Measurements from ENCODE around the gene PON1. TPM values are rescaled to one million over a fixed set of nuclear protein-coding genes. Genes with fewer than 3 reads are reported as not detected.

The PON1 gene
- total RNA-seq, 1 experiment from 2014 or later: not detected

DNA sequence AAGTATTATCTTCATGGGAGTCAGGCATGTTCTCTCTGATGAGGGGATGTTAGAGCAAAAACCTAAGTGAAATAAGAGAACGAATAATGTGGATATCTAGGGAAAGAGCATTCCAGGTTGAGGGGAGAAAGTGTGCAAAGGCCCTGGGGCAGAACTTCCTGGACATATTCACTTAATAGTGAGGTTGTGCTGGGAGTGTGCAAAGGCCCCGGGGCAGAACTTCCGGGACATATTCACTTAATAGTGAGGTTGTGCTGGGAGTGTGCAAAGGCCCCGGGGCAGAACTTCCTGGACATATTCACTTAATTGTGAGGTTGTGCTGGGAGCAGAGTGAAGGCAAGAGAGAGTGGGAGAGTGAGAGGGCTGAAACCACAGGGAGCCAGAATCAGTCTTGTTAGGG is 11.8 kb downstream of the PON1 start:
- H3K4me2 ChIP-seq (ENCODE audit: low read depth, low read length, poor library complexity, severe bottlenecking): no peak overlapping the region
- no peak overlapping the region for H3K27ac ChIP-seq (ENCODE audit: low read length)
- no peaks in the 10 kb centered on the region for H4K20me1 ChIP-seq (ENCODE audit: insufficient read depth, low read depth, low read length)
- no peak for DNase-seq
- no peak overlapping the region for H2AFZ ChIP-seq (ENCODE audit: low read length)
- H3K9me3 ChIP-seq (ENCODE audit: low read length): no peaks in the 10 kb centered on the region
- H3K27me3 ChIP-seq (ENCODE audit: low read length): no peaks in the 10 kb centered on the region
- no peaks in the 10 kb centered on the region for H3K9me2 ChIP-seq (replicated peaks; ENCODE audit: insufficient read depth, low read length)
- H3K9ac ChIP-seq (ENCODE audit: low read length): no peak overlapping the region
- no peak overlapping the region for H3K4me3 ChIP-seq (ENCODE audit: low read length)
- H3K79me2 ChIP-seq (ENCODE audit: low read length): no peaks in the 10 kb centered on the region
- H3K36me3 ChIP-seq (ENCODE audit: insufficient read depth, low read length): no peaks in the 10 kb centered on the region
- no peaks in the 10 kb centered on the region for H3K4me1 ChIP-seq (ENCODE audit: low read length)

DNA sequence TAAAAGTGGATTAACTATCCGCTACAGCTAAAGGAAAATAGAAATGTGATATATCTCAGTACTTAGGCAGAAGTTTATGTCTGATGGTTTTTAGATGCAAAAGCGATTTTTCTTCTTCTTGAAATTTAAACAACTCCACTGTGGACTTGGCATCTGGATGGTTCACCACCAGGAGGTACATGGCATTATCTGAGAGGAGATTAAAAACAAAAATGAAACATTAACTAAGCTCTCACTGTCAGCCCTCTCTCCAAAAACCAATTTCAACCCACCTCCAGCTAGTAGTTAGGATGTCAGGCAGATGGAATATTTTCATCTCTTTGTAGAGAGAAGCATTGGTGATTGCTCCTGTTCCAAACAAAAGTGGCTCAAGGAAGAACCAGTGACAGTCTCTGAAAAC is 12.9 kb downstream of the PON1 start:
- Histone ChIP-seq H3K36me3 (ENCODE audit: insufficient read depth, low read length) (no peaks in the 10 kb centered on the region), H3K9me2 (replicated peaks; ENCODE audit: insufficient read depth, low read length) (no peaks in the 10 kb centered on the region), H3K4me1 (ENCODE audit: low read length) (no peaks in the 10 kb centered on the region), H3K9me3 (ENCODE audit: low read length) (no peaks in the 10 kb centered on the region), H3K27me3 (ENCODE audit: low read length) (no peaks in the 10 kb centered on the region), H3K4me2 (ENCODE audit: low read depth, low read length, poor library complexity, severe bottlenecking) (no peak overlapping the region), H2AFZ (ENCODE audit: low read length) (no peak overlapping the region), H3K4me3 (ENCODE audit: low read length) (no peak overlapping the region), H4K20me1 (ENCODE audit: insufficient read depth, low read depth, low read length) (no peaks in the 10 kb centered on the region), H3K9ac (ENCODE audit: low read length) (no peak overlapping the region), H3K27ac (ENCODE audit: low read length) (no peak overlapping the region), H3K79me2 (ENCODE audit: low read length) (no peaks in the 10 kb centered on the region)
- no peak for DNase-seq

DNA sequence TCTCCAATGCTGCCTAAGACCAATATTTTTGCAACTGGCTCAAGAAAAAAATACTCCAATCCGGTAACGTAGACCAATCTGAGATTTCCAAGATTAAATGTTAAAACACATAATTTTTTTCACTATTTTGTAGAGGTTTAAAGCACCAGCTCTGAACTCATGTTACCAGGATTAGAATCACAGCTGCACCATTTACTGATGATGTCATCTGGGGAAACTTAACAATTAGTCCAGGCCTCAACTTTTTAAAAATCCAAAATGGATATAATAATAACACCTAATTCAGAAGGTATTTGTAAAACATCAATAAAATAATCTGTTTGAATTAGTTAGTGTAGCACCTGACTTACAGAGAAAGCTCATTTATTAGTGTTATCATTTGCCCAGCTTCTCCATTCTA is 14.4 kb downstream of the PON1 start:
- Histone ChIP-seq H3K27me3 (ENCODE audit: low read length) (no peaks in the 10 kb centered on the region), H3K4me3 (ENCODE audit: low read length) (no peak overlapping the region), H3K36me3 (ENCODE audit: insufficient read depth, low read length) (no peaks in the 10 kb centered on the region), H3K9me2 (replicated peaks; ENCODE audit: insufficient read depth, low read length) (no peaks in the 10 kb centered on the region), H3K27ac (ENCODE audit: low read length) (no peak overlapping the region), H3K4me2 (ENCODE audit: low read depth, low read length, poor library complexity, severe bottlenecking) (no peak overlapping the region), H3K79me2 (ENCODE audit: low read length) (no peaks in the 10 kb centered on the region), H3K4me1 (ENCODE audit: low read length) (no peaks in the 10 kb centered on the region), H3K9ac (ENCODE audit: low read length) (no peak overlapping the region), H3K9me3 (ENCODE audit: low read length) (no peaks in the 10 kb centered on the region), H4K20me1 (ENCODE audit: insufficient read depth, low read depth, low read length) (no peaks in the 10 kb centered on the region), H2AFZ (ENCODE audit: low read length) (no peak overlapping the region)
- DNase-seq: no peak

DNA sequence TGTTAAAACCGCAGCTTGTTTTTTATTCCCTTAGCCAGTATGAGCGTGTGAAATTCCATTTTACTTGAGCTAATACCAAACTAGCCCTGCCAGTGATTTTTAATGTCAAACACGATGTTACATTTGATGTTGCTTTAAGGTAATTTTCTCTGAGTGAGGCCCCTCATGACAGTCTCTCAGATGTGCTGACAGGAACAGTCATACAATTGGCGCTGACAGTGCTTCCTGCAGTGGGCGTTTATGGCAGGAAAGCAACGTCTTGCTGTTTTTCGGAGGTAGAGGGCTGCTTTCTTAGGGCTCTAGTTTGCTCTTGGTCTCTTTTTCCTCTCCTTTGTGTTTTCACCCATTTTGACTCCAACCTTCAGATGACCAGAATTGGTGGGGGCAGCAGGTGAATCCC is 19.3 kb downstream of the PON1 start:
- no peaks in the 10 kb centered on the region for H3K9me2 ChIP-seq (replicated peaks; ENCODE audit: insufficient read depth, low read length)
- no peak for DNase-seq
- no peak overlapping the region for H3K9ac ChIP-seq (ENCODE audit: low read length)
- H3K36me3 ChIP-seq (ENCODE audit: insufficient read depth, low read length): no peaks in the 10 kb centered on the region
- no peak overlapping the region for H3K4me3 ChIP-seq (ENCODE audit: low read length)
- no peaks in the 10 kb centered on the region for H4K20me1 ChIP-seq (ENCODE audit: insufficient read depth, low read depth, low read length)
- no peaks in the 10 kb centered on the region for H3K4me1 ChIP-seq (ENCODE audit: low read length)
- H3K27ac ChIP-seq (ENCODE audit: low read length): no peak overlapping the region
- no peaks in the 10 kb centered on the region for H3K79me2 ChIP-seq (ENCODE audit: low read length)
- no peaks in the 10 kb centered on the region for H3K27me3 ChIP-seq (ENCODE audit: low read length)
- no peaks in the 10 kb centered on the region for H3K9me3 ChIP-seq (ENCODE audit: low read length)
- no peak overlapping the region for H3K4me2 ChIP-seq (ENCODE audit: low read depth, low read length, poor library complexity, severe bottlenecking)
- no peak overlapping the region for H2AFZ ChIP-seq (ENCODE audit: low read length)

DNA sequence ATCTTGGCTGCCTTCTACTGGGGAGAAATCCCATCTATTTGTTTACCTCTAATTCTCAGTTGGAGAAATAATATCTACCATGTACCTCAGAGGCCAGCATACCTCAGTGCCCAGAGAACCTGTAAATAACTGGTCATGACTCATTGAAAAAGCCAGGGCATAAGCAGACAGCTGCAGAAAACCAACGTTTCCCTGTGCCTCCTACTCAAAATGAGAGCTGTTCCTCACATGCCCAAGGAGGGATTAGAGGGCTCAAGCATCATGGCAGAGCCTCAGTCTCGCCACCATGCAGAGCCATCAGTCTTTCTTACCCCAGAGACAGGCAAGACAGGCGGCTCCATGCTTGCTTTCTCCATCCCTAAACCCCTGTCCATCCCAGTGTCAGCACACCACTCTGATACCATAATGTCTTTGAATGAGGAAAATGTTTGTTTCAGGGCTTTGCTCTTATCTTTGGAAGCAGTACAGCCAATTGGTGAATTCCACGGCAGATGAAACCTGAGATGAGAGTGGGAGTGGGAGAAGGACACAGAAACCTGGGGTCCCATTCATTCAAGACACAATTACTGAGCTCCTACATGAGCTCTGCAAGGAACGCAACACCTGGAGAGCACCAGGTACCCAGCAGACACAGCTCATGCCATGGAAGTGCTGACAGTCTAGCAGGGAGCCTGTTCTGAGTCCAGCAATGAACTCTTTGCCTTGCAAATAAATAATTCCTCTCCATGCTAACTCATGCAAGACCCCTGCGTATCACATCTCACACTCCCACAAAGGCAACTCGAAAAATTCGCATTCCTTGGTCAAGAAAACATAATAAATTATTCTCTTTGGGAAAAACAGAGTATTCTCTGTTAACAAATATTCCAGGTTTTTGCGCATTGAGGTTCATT is 21.1 kb downstream of the PON1 start:
- Histone ChIP-seq H3K27me3 (ENCODE audit: low read length) (no peaks in the 10 kb centered on the region), H3K79me2 (ENCODE audit: low read length) (no peaks in the 10 kb centered on the region), H3K4me1 (ENCODE audit: low read length) (no peaks in the 10 kb centered on the region), H3K9ac (ENCODE audit: low read length) (no peak overlapping the region), H4K20me1 (ENCODE audit: insufficient read depth, low read depth, low read length) (no peaks in the 10 kb centered on the region), H3K4me3 (ENCODE audit: low read length) (no peak overlapping the region), H3K36me3 (ENCODE audit: insufficient read depth, low read length) (no peaks in the 10 kb centered on the region), H3K4me2 (ENCODE audit: low read depth, low read length, poor library complexity, severe bottlenecking) (no peak overlapping the region), H2AFZ (ENCODE audit: low read length) (no peak overlapping the region), H3K27ac (ENCODE audit: low read length) (no peak overlapping the region), H3K9me2 (replicated peaks; ENCODE audit: insufficient read depth, low read length) (no peaks in the 10 kb centered on the region), H3K9me3 (ENCODE audit: low read length) (no peaks in the 10 kb centered on the region)
- no peak for DNase-seq

DNA sequence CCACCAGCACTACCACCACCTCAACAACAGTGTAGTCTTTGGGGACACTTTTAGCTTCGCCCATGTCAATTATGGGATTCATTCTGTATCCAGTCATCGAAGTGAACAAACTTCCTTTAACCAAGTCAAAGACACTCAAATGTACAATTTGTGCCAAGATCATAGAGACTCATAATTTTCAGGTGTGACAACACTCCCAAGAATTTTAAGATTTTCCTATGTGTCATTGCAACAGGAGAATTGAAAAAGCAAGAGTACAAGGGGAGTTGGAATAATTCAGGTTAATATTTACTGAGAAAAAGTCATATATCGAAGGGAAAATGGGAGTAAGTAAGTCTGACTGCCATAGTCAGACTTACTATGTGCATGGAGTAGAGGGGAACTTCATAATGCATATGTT is 26.2 kb downstream of the PON1 start:
- DNase-seq: no peak
- Histone ChIP-seq H3K27ac (ENCODE audit: low read length) (no peak overlapping the region), H2AFZ (ENCODE audit: low read length) (no peak overlapping the region), H3K4me3 (ENCODE audit: low read length) (no peak overlapping the region), H3K4me2 (ENCODE audit: low read depth, low read length, poor library complexity, severe bottlenecking) (no peak overlapping the region), H3K9ac (ENCODE audit: low read length) (no peak overlapping the region), H3K4me1 (ENCODE audit: low read length) (no peaks in the 10 kb centered on the region), H3K27me3 (ENCODE audit: low read length) (no peaks in the 10 kb centered on the region), H4K20me1 (ENCODE audit: insufficient read depth, low read depth, low read length) (no peaks in the 10 kb centered on the region), H3K79me2 (ENCODE audit: low read length) (no peaks in the 10 kb centered on the region), H3K9me2 (replicated peaks; ENCODE audit: insufficient read depth, low read length) (no peaks in the 10 kb centered on the region), H3K9me3 (ENCODE audit: low read length) (no peaks in the 10 kb centered on the region), H3K36me3 (ENCODE audit: insufficient read depth, low read length) (no peaks in the 10 kb centered on the region)

DNA sequence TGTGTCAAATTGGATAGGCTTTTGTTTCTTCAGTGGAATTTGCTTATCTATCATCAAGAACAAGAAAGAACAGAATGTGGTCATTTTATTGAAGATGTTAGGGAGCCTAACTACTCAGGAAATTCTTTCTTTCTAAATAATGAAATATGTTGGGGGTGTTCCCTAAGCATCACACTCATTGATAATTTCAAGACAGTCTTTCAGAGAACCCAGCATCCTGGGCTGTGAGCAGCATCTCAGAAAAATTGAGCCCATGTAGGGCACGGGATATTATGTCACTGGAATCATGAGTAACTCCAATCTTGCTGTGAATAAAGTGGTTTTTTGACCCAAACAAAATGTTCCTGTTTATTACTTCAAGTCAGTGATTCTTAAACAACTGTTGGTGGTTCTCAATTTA is 27.3 kb downstream of the PON1 start:
- no peak overlapping the region for H3K4me3 ChIP-seq (ENCODE audit: low read length)
- DNase-seq: no peak
- no peak overlapping the region for H2AFZ ChIP-seq (ENCODE audit: low read length)
- H3K4me1 ChIP-seq (ENCODE audit: low read length): no peaks in the 10 kb centered on the region
- H3K36me3 ChIP-seq (ENCODE audit: insufficient read depth, low read length): no peaks in the 10 kb centered on the region
- H3K9ac ChIP-seq (ENCODE audit: low read length): no peak overlapping the region
- no peaks in the 10 kb centered on the region for H3K27me3 ChIP-seq (ENCODE audit: low read length)
- H3K27ac ChIP-seq (ENCODE audit: low read length): no peak overlapping the region
- no peak overlapping the region for H3K4me2 ChIP-seq (ENCODE audit: low read depth, low read length, poor library complexity, severe bottlenecking)
- no peaks in the 10 kb centered on the region for H3K9me3 ChIP-seq (ENCODE audit: low read length)
- no peaks in the 10 kb centered on the region for H3K9me2 ChIP-seq (replicated peaks; ENCODE audit: insufficient read depth, low read length)
- H4K20me1 ChIP-seq (ENCODE audit: insufficient read depth, low read depth, low read length): no peaks in the 10 kb centered on the region
- no peaks in the 10 kb centered on the region for H3K79me2 ChIP-seq (ENCODE audit: low read length)

DNA sequence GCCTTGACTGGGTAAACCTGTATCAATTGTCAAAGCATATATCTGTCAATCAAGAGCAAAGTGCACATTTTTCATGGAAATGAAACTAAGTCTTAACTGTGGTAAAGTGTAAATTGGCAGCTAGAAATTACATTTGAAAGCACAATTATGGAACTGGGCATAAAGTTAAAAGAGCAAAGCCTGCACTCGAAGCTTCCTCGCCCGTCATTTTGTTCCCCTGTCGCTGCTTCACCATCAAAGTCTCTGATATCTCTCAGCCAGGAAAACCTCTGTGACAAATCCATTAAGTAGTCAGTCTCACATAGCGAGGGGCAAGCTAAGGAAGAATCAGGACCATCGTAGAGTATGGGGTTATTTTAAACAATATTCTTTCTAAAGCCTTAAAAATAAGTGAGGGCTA is 27.9 kb downstream of the PON1 start:
- Histone ChIP-seq H3K4me3 (ENCODE audit: low read length) (no peak overlapping the region), H3K9ac (ENCODE audit: low read length) (no peak overlapping the region), H3K4me2 (ENCODE audit: low read depth, low read length, poor library complexity, severe bottlenecking) (no peak overlapping the region), H3K9me3 (ENCODE audit: low read length) (no peaks in the 10 kb centered on the region), H3K36me3 (ENCODE audit: insufficient read depth, low read length) (no peaks in the 10 kb centered on the region), H3K27me3 (ENCODE audit: low read length) (no peaks in the 10 kb centered on the region), H2AFZ (ENCODE audit: low read length) (no peak overlapping the region), H3K4me1 (ENCODE audit: low read length) (no peaks in the 10 kb centered on the region), H4K20me1 (ENCODE audit: insufficient read depth, low read depth, low read length) (no peaks in the 10 kb centered on the region), H3K9me2 (replicated peaks; ENCODE audit: insufficient read depth, low read length) (no peaks in the 10 kb centered on the region), H3K27ac (ENCODE audit: low read length) (no peak overlapping the region), H3K79me2 (ENCODE audit: low read length) (no peaks in the 10 kb centered on the region)
- DNase-seq: no peak

Measured in Karpas-422 (cell line).